HepG2 (cell line): ENCODE data around the gene SNPH. TPM values are rescaled to one million over a fixed set of nuclear protein-coding genes. Genes with fewer than 3 reads are reported as not detected.

Experiments used
- E2F5 ChIP-seq: sonication (generic); formaldehyde crosslinking; conservative IDR thresholded peaks from 2 replicates; pipeline ENCODE4 v1.4.0; 2020; ENCODE audit warnings: missing genetic modification reagents
- ETV5 ChIP-seq: IDR thresholded peaks from 2 replicates; pipeline ENCODE4 v1.6.1; 2018; ENCODE audit warnings: missing biosample characterization, missing genetic modification reagents, inconsistent platforms, borderline replicate concordance
- GABPA ChIP-seq, 2 experiments: IDR thresholded peaks; 2 replicates each; pipeline ENCODE4 v1.6.1; 2011 to 2016; ENCODE audit warnings: low read depth in 2 of 2, low read length in 1 of 2, missing biosample characterization in 1 of 2, missing genetic modification characterization in 1 of 2
- KDM1A ChIP-seq: IDR thresholded peaks from 2 replicates; pipeline ENCODE4 v1.6.1; 2016; ENCODE audit warnings: missing compliant biosample characterization
- MAZ ChIP-seq, 2 experiments: sonication (generic) in 1 of 2; formaldehyde crosslinking in 1 of 2; IDR thresholded peaks; 2 replicates each; pipeline versions ENCODE4 v1.5.0 to v1.6.1; 2012 to 2020; ENCODE audit warnings: low read depth in 2 of 2, mild to moderate bottlenecking in 2 of 2, borderline replicate concordance in 1 of 2, improper control_type of control experiment in 1 of 2, low read length in 1 of 2, missing genetic modification reagents in 1 of 2, moderate library complexity in 1 of 2
- MXI1 ChIP-seq: IDR thresholded peaks from 3 replicates; pipeline ENCODE4 v1.6.1; 2012; ENCODE audit warnings: low read depth, low read length, inconsistent platforms, borderline replicate concordance
- NCOA5 ChIP-seq: sonication (generic); formaldehyde crosslinking; IDR thresholded peaks from 2 replicates; pipeline ENCODE4 v1.4.0; 2020; ENCODE audit warnings: missing genetic modification reagents
- NFATC3 ChIP-seq: sonication (generic); formaldehyde crosslinking; IDR thresholded peaks from 2 replicates; pipeline ENCODE4 v1.5.1; 2020; ENCODE audit warnings: mild to moderate bottlenecking, missing genetic modification reagents
- NR2F6 ChIP-seq, 2 experiments: IDR thresholded peaks; 2 replicates each; pipeline ENCODE4 v1.6.1; 2016; ENCODE audit warnings: antibody characterized with exemption in 1 of 2, mild to moderate bottlenecking in 1 of 2
- PAWR ChIP-seq: sonication (generic); formaldehyde crosslinking; IDR thresholded peaks from 2 replicates; pipeline ENCODE4 v1.4.0; 2020; ENCODE audit warnings: missing genetic modification reagents, mild to moderate bottlenecking, borderline replicate concordance
- RAD21 ChIP-seq: fragments of 450-650 bp; formaldehyde crosslinking; IDR thresholded peaks from 2 replicates; pipeline ENCODE4 v1.5.0; 2020; ENCODE audit warnings: mild to moderate bottlenecking
- TP53 ChIP-seq: sonication (generic); formaldehyde crosslinking; conservative IDR thresholded peaks from 2 replicates; pipeline ENCODE4 v1.4.0; 2020; ENCODE audit warnings: missing genetic modification reagents
- YEATS4 ChIP-seq: sonication (generic); formaldehyde crosslinking; IDR thresholded peaks from 2 replicates; pipeline ENCODE4 v1.4.0; 2020; ENCODE audit warnings: missing genetic modification reagents, borderline replicate concordance
- ZFX ChIP-seq: sonication (generic); formaldehyde crosslinking; IDR thresholded peaks from 2 replicates; pipeline ENCODE4 v1.4.0; 2020; ENCODE audit warnings: mild to moderate bottlenecking, low read depth, missing genetic modification reagents, moderate library complexity
- ZFY ChIP-seq: sonication (generic); formaldehyde crosslinking; IDR thresholded peaks from 2 replicates; pipeline ENCODE4 v1.4.0; 2020; ENCODE audit warnings: missing genetic modification reagents
- ZKSCAN8 ChIP-seq: IDR thresholded peaks from 2 replicates; pipeline ENCODE4 v1.6.1; 2016; ENCODE audit warnings: borderline replicate concordance, missing genetic modification reagents, missing compliant biosample characterization
- ZNF563 ChIP-seq: sonication (generic); formaldehyde crosslinking; IDR thresholded peaks from 2 replicates; pipeline ENCODE4 v1.8.0; 2022; ENCODE audit warnings: mild to moderate bottlenecking, moderate library complexity, missing genetic modification reagents
- ZNF589 ChIP-seq: sonication (generic); formaldehyde crosslinking; conservative IDR thresholded peaks from 2 replicates; pipeline ENCODE4 v1.8.0; 2022; ENCODE audit warnings: mild to moderate bottlenecking, moderate library complexity, missing genetic modification reagents
- ZNF800 ChIP-seq: sonication (generic); formaldehyde crosslinking; IDR thresholded peaks from 2 replicates; pipeline ENCODE4 v1.4.0; 2020; ENCODE audit warnings: missing genetic modification reagents
- ZNF83 ChIP-seq: sonication (generic); formaldehyde crosslinking; IDR thresholded peaks from 2 replicates; pipeline ENCODE4 v1.4.0; 2020; ENCODE audit warnings: missing genetic modification reagents, mild to moderate bottlenecking, borderline replicate concordance
- ZNF839 ChIP-seq: sonication (generic); formaldehyde crosslinking; IDR thresholded peaks from 2 replicates; pipeline ENCODE4 v1.4.0; 2020; ENCODE audit warnings: missing genetic modification reagents, mild to moderate bottlenecking, borderline replicate concordance
- ZSCAN12 ChIP-seq: sonication (generic); formaldehyde crosslinking; IDR thresholded peaks from 2 replicates; pipeline ENCODE4 v1.9.0; 2021; ENCODE audit warnings: mild to moderate bottlenecking, missing genetic modification reagents
- polyA plus RNA-seq, 8 experiments: library from polyadenylated mRNA; depleted of rRNA in 3 of 8; stranded (reverse) in 7 of 8; unstranded in 1 of 8; fragments of >200 nt; fragmentation: Illumina TruSeq in 4 of 8; extraction: Trizol in 4 of 8; gene quantifications; 2 replicates each; pipeline versions ENCODE4 v1.2.1 to v1.2.3, GENCODE V29; 2011 to 2016; ENCODE audit warnings: low read depth in 4 of 8, missing spikeins in 1 of 8, mixed read lengths in 1 of 8; ENCODE audit not compliant: insufficient read depth in 1 of 8
- total RNA-seq, 5 experiments: library from RNA; depleted of rRNA; stranded (reverse); fragments of >200 nt; fragmentation: Illumina TruSeq; extraction: Trizol; gene quantifications; 2 replicates each; pipeline ENCODE4 v1.2.3, GENCODE V29; 2016; ENCODE audit warnings: low read depth in 1 of 5
- TF ChIP-seq, protein P1 (sequence below): sonication (generic); formaldehyde crosslinking; IDR thresholded peaks from 2 replicates; pipeline ENCODE4 v1.4.0; 2020; ENCODE audit warnings: missing genetic modification reagents
- TF ChIP-seq, protein P2 (sequence below): sonication (generic); formaldehyde crosslinking; IDR thresholded peaks from 2 replicates; pipeline ENCODE4 v1.8.1; 2023; ENCODE audit warnings: missing genetic modification reagents, mild to moderate bottlenecking, borderline replicate concordance

Gene SNPH
- total and polyA plus RNA-seq, 2 of the 13 experiments (the other 11 are each of a cell fraction or from before 2014, with no cell fraction given): 0.09 TPM; not detected in 1

GRCh38 chr20:1313236-1313964 lies 47.3 kb downstream of the SNPH start (continued):
- TF ChIP-seq, protein P1, sequence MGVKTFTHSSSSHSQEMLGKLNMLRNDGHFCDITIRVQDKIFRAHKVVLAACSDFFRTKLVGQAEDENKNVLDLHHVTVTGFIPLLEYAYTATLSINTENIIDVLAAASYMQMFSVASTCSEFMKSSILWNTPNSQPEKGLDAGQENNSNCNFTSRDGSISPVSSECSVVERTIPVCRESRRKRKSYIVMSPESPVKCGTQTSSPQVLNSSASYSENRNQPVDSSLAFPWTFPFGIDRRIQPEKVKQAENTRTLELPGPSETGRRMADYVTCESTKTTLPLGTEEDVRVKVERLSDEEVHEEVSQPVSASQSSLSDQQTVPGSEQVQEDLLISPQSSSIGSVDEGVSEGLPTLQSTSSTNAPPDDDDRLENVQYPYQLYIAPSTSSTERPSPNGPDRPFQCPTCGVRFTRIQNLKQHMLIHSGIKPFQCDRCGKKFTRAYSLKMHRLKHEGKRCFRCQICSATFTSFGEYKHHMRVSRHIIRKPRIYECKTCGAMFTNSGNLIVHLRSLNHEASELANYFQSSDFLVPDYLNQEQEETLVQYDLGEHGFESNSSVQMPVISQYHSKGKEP: peak; percentile 54; the same call in 1 of the 2 replicates
- TF ChIP-seq ZNF563 (CRISPR knock-in tag): peak; percentile 70; the same call in 1 of the 2 replicates
- TF ChIP-seq PAWR (CRISPR knock-in tag): no peak
- no peak for TF ChIP-seq NFATC3
- 0 out of 2 replicates have a peak, but pooled peaks have one; percentile 33 for TF ChIP-seq NCOA5 (CRISPR knock-in tag)
- TF ChIP-seq ZNF589 (CRISPR knock-in tag): no peak
- TF ChIP-seq GABPA (IDR thresholded peaks at IDR 0.05; ENCODE audit: low read depth, low read length): no peak
- peak; percentile 60 for TF ChIP-seq GABPA (CRISPR knock-in tag; IDR thresholded peaks at IDR 0.05; ENCODE audit: low read depth)
- no peak for TF ChIP-seq NR2F6 (IDR thresholded peaks at IDR 0.05)
- TF ChIP-seq NR2F6 (CRISPR knock-in tag; IDR thresholded peaks at IDR 0.05): peak; percentile 31; the same call in 1 of the 2 replicates
- no peak; the same call in 1 of the 2 replicates for TF ChIP-seq E2F5 (CRISPR knock-in tag)
- peak; percentile 95 for TF ChIP-seq RAD21 (CRISPR knock-in tag)
- peak; percentile 53; the same call in 1 of the 2 replicates for TF ChIP-seq YEATS4 (CRISPR knock-in tag)
- TF ChIP-seq ZNF83 (CRISPR knock-in tag): peak; percentile 82; the same call in 1 of the 2 replicates
- TF ChIP-seq ZFY: 0 out of 2 replicates have a peak, but pooled peaks have one; percentile 35
- TF ChIP-seq MAZ (IDR thresholded peaks at IDR 0.05; ENCODE audit: borderline replicate concordance, low read depth, low read length): peak; percentile 68; the same call in 1 of the 2 replicates
- peak; percentile 72 for TF ChIP-seq MAZ (CRISPR knock-in tag; IDR thresholded peaks at IDR 0.05; ENCODE audit: low read depth)
- TF ChIP-seq, protein P2, sequence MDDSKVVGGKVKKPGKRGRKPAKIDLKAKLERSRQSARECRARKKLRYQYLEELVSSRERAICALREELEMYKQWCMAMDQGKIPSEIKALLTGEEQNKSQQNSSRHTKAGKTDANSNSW (CRISPR knock-in tag): no peak
- TF ChIP-seq ZKSCAN8 (CRISPR knock-in tag): no peak
- TF ChIP-seq ZNF800 (CRISPR knock-in tag): peak; percentile 83; the same call in 1 of the 2 replicates
- TF ChIP-seq ETV5: peak; percentile 54; the same call in 1 of the 2 replicates
- TF ChIP-seq ZFX (CRISPR knock-in tag): peak; percentile 26; the same call in 1 of the 2 replicates
- TF ChIP-seq KDM1A (CRISPR knock-in tag): no peak
- TF ChIP-seq MXI1: no peak
- TF ChIP-seq TP53 (CRISPR knock-in tag): 0 out of 2 replicates have a peak, but pooled peaks have one; percentile 47
- 0 out of 2 replicates have a peak, but pooled peaks have one; percentile 36 for TF ChIP-seq ZNF839 (CRISPR knock-in tag)
- TF ChIP-seq ZSCAN12: 0 out of 2 replicates have a peak, but pooled peaks have one; percentile 56
